Kidney tubule cell (primary cell): ENCODE results near the gene ORC5.
A peak's percentile ranks its signal among the peaks of the same experiment; 100 is the strongest.

Experiments used
- DNase-seq: peaks from one replicate; pipeline ENCODE4 v3.0.0-alpha.2; 2018; ENCODE audit warnings: low spot score

The ORC5 gene

DNA sequence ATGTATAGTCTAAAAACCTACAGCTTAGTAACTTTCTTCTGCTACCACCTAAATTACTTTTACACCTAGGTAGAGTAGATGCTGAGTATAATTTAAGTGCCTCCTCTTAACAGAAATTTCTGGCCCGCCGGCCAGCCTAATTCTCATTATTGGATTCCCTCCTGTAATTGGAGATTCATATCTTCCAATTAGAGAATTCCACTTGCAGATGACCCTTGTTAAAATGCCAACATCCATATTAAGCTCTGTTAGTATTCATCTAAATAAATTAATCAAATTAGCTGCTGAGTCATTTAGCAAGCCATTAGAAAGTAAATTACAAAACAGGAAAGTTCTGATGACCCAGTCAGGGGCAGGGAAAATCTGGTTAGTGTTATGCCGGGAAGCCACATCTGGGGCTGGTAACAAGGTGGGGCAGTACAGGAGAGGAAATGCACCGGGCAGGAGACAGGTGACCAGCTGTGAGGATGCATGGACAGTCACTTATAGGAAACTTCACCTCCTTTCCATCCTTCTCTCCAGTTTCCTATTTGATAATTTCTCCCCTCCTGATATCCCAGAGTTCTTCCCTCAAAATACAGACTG is 82.8 kb downstream of the ORC5 start:
- no peak for DNase-seq

- DNase-seq, result no peak
Observed at GRCh38 chr7:104124469-104124868, 83.3 kb downstream of the ORC5 start.

- peak; percentile 21 for DNase-seq
Observed at GRCh38 chr7:104123786-104124185, 84.0 kb downstream of the ORC5 start.

DNA sequence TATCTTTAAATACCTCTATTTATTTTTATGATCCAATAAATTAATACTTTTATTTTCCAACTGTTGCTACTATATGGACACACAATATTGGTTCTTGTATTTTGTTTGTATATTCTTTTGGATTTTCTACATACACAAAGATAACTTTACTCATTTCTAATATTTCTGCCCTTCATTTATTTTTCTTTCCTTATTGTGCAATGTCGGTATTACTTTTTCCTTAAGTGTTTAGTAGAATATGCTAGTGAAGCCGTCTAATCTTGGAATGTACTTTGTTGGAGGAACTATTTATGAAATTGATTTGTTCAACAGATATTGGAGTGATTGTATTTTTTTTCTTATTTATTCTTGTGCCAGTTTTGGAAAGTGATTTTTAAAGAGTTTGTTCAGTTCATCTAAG is 94.0 kb downstream of the ORC5 start:
- DNase-seq, result no peak

DNA sequence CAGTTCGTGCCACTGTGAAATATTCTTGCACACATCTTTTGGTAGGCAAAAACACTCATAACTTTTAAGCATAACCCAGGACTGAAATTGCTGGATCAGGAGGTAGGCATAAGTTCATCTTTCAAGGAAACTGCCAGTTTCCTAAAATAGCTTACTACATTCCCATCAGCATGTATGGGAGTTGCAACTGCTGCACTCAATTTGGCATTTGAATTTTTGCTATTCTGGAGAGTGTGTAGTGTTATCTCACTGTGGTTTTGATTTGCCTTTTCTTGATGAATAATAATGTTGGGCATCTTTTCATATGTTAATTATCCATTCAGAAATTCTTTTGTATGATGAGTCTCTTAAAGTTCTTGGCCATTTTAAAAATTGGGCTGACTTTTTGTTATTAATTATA is 95.2 kb downstream of the ORC5 start:
- DNase-seq, result no peak

GRCh38 chr7:104111271-104111670 is 96.5 kb downstream of the ORC5 start:
- no peak for DNase-seq

DNA sequence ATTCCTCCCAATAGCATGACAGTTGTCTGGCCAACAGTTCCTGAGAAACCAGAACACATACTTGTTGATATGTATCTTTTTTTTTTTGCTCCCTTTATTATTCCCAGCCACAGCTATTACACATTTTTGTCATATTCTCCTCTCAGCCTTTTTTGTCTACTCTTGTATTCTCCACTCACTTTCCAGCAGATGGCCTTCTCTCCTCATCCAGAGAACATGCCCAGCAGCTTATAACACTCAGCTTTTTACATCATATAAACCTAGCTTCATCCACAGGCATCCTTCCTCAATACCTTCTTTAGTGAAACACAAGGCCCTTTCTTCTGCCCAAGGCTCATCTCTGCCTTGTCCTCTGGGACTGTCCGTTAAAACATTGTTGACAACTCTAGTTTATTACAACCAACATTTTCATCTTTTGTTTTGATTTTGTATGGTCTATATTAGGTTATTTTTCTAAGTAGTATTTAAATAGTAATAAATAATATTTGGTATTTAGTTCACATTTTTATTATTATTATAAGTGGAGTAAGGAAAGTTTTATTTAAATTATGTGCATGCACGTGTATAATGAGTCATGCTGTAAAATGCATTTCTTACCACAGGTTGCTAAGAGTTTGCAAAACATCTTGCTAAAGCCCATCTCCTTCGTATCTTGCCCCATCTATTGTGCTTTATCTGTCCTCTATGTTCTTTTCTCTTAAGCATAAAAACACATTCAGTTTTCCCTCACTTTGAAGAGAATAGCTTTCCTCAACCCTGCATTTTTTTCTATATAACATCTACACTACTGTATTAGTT is 101.5 kb downstream of the ORC5 start:
- DNase-seq, result no peak

DNA sequence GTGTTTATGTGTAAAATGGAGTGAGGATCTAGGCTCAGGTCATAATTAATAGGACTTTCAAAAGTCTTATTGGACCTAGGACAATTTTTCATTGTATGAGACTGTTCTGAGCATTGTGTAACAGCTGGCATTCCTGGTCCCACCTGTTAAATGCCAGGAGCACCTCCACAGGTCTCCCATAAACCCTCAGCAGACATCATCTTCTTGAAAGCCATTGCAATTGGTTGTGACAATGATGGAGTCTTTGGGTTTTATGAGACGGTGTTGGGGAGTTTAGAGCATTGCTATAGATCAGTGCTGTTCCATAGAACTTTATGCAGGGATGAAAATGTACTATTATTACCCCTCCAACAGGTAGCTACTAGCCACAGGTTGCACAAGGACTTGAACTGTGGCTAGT is 108.9 kb downstream of the ORC5 start:
- DNase-seq, result no peak

DNA sequence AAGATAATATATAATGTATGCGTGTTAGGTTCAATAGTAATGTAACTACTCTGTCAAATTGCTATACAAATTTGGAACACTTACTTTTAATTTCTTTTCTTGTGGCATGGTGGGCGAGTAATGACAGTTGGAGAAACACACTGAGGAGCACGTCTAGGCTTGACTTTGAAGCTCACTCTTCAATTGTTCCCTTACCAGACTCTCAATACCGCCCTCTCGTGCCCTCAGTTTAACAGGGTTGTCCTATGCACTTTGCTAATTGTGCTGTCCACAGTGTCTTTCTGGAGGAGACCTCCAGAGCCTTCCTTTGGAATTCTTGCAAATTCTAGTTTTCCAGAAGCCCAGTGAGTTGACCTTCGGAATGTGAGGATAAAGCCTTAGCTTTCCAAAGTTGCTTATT is 111.1 kb downstream of the ORC5 start:
- peak; percentile 2 for DNase-seq

GRCh38 chr7:104093127-104093526 is 114.7 kb downstream of the ORC5 start:
- no peak for DNase-seq

- DNase-seq, result no peak
Observed at GRCh38 chr7:104091242-104091641, 116.6 kb downstream of the ORC5 start.

- no peak for DNase-seq
Observed at GRCh38 chr7:104089612-104090011, 118.2 kb downstream of the ORC5 start.

- DNase-seq, result no peak
Observed at GRCh38 chr7:104089061-104089460, 118.8 kb downstream of the ORC5 start.
